ENCODE measurements around the gene CYTH4. TPM values are rescaled to one million over a fixed set of nuclear protein-coding genes. Genes with fewer than 3 reads are reported as not detected.

CYTH4 gene
- total RNA-seq, 2 experiments from 2014 or later, result 106 to 110 TPM

DNA sequence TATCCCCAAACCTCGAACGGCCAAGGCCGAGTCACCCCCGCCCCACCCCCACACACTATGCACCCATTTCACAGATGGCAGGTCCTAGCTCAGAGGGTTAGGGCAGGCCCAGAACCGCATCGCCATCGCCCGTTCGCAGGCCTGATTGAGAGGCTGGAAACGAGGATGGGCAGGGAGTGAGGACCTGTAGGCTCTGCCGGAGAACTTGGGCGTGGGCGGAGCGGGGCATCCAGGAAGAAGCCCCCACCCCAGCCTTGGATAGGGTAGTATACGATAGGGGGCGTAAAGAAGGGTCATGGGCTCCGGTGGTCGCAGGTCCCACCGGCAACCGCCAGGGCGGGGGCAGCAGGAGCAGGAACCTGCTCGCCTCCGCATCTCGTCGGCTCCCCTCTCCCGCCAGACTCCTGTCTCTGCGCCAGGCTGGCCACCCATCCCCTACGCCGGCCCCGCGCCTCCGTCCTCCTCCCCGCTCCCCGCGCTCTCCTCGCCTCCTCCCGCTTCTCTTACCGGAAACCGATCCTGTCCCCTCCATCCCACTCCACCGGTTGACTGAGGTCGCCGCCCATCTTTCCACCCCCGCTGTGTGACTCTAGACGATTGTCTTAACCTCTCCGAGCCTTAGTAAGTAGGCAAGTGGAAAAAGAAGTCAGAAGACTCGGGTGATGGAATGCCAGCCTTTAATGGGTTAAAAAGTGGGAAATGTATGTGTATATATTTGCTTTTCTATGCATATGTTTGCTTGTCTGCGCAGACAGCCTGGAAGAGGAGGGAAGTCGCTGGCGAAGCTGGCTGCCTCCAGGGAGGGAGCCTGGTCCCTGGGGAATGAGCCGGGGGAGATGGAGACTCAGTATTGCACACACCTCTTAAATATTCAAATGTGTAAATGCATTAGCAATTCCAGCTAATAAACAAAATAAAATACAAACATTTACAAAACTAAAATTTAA, 52.8 kb downstream of the CYTH4 start:
- no peaks in the 10 kb centered on the region for H3K36me3 Mint-ChIP-seq (ENCODE audit: low read depth)
- no peak overlapping the region for H3K27ac Mint-ChIP-seq
- ChIA-PET CTCF (interaction anchor here (0.9 kb wide), 1 partner anchor 19 kb away, joined by 4 read pairs; no protein-coding TSS in a partner anchor), POLR2A (no interaction called here)
- H3K27me3 Mint-ChIP-seq, result peaks cover 45% of the 10 kb centered on the region
- H3K4me1 Mint-ChIP-seq, result peaks cover 3% of the 10 kb centered on the region
- no peaks in the 10 kb centered on the region for H3K9me3 Mint-ChIP-seq
- no peak for DNase-seq
- H3K4me3 Mint-ChIP-seq, result no peak overlapping the region

DNA sequence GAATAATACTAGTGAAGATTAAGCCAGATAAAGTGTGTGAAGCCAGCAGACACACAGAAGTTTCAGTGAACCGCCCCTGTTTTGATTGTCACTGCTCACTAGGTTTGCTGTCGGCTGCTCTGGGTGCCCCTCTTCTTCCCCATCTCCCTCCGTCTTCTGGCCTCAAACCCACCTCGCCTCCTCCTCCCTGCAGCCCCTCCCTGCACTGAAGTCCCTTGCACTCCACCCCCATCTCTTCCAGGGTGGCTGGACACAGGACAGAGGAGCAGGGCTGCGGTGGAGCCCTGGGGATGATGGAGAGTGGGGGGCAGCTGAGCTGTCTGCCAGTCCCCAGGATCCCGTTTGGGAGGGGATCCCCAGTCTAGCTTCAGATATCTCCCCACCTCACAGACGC, 53.5 kb downstream of the CYTH4 start:
- H3K4me3 Mint-ChIP-seq, result no peak overlapping the region
- peaks cover 45% of the 10 kb centered on the region for H3K27me3 Mint-ChIP-seq
- ChIA-PET CTCF (interaction anchor here (0.7 kb wide), 1 partner anchor 107 kb away, joined by 3 read pairs; no protein-coding TSS in a partner anchor), POLR2A (no interaction called here)
- H3K4me1 Mint-ChIP-seq, result peaks cover 3% of the 10 kb centered on the region
- no peaks in the 10 kb centered on the region for H3K36me3 Mint-ChIP-seq (ENCODE audit: low read depth)
- H3K27ac Mint-ChIP-seq, result no peak overlapping the region
- DNase-seq, result no peak
- no peaks in the 10 kb centered on the region for H3K9me3 Mint-ChIP-seq

- H3K36me3 Mint-ChIP-seq (ENCODE audit: low read depth), result no peaks in the 10 kb centered on the region
- ChIA-PET CTCF (interaction anchor here (0.7 to 1.4 kb wide), 2 partner anchors 20 to 106 kb away, joined by 3 read pairs; no protein-coding TSS in a partner anchor), POLR2A (no interaction called here)
- no peaks in the 10 kb centered on the region for H3K9me3 Mint-ChIP-seq
- H3K27ac Mint-ChIP-seq, result no peak overlapping the region
- H3K4me3 Mint-ChIP-seq, result no peak overlapping the region
- H3K27me3 Mint-ChIP-seq, result peaks cover 45% of the 10 kb centered on the region
- DNase-seq, result no peak
- peaks cover 3% of the 10 kb centered on the region for H3K4me1 Mint-ChIP-seq
Measured at GRCh38 chr22:37336579-37336978, 54.3 kb downstream of the CYTH4 start.

DNA sequence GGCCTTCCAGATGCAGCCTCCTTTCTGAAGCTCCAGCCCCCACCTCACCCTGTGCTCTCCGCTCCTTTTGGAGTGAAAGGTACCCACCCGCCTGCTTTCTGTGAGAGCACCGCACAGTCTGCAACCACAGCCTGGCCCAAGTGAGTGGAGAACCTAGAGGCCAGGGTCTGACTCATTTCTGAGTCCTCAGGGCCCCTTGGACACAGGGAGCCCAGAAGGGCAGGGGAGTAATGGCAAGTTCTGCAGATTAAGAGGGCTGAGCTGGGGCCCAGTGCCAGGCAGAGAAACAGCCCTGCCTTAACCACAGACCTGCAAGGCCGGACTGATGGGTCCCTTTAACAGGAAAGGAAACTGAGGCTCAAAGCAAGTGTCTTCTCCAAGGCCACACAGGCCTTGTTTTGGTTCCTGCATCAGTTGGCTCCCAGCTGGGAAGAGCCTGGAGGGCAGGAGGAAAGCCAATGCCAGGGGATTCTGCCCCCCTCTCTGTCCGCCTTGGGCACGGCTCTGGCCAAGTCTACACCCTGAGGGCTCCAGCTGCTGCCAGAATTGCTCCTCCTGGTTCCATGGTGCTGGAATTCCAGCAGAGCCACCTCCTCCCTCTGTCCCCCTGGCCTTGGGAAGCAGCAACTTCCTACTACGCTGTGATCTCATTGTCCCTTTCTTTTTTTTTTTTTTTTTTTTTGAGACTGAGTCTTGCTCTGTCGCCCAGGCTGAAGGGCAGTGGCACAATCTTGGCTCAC, 55.1 kb downstream of the CYTH4 start:
- Mint-ChIP-seq H3K9me3 (no peaks in the 10 kb centered on the region), H3K4me1 (peaks cover 3% of the 10 kb centered on the region), H3K27me3 (peaks cover 41% of the 10 kb centered on the region), H3K36me3 (ENCODE audit: low read depth) (no peaks in the 10 kb centered on the region), H3K4me3 (no peak overlapping the region), H3K27ac (peak overlapping the region; percentile 19)
- ChIA-PET CTCF (interaction anchor here (1.4 kb wide), 1 partner anchor 21 kb away, joined by 3 read pairs; no protein-coding TSS in a partner anchor), POLR2A (no interaction called here)
- no peak for DNase-seq

GRCh38 chr22:37338539-37339246, 56.4 kb downstream of the CYTH4 start:
- ChIA-PET POLR2A (no interaction called here), CTCF (no interaction called here)
- Mint-ChIP-seq H3K4me1 (peaks cover 3% of the 10 kb centered on the region), H3K9me3 (no peaks in the 10 kb centered on the region), H3K27ac (no peak overlapping the region), H3K27me3 (peaks cover 32% of the 10 kb centered on the region), H3K4me3 (no peak overlapping the region), H3K36me3 (ENCODE audit: low read depth) (no peaks in the 10 kb centered on the region)
- no peak for DNase-seq

DNA sequence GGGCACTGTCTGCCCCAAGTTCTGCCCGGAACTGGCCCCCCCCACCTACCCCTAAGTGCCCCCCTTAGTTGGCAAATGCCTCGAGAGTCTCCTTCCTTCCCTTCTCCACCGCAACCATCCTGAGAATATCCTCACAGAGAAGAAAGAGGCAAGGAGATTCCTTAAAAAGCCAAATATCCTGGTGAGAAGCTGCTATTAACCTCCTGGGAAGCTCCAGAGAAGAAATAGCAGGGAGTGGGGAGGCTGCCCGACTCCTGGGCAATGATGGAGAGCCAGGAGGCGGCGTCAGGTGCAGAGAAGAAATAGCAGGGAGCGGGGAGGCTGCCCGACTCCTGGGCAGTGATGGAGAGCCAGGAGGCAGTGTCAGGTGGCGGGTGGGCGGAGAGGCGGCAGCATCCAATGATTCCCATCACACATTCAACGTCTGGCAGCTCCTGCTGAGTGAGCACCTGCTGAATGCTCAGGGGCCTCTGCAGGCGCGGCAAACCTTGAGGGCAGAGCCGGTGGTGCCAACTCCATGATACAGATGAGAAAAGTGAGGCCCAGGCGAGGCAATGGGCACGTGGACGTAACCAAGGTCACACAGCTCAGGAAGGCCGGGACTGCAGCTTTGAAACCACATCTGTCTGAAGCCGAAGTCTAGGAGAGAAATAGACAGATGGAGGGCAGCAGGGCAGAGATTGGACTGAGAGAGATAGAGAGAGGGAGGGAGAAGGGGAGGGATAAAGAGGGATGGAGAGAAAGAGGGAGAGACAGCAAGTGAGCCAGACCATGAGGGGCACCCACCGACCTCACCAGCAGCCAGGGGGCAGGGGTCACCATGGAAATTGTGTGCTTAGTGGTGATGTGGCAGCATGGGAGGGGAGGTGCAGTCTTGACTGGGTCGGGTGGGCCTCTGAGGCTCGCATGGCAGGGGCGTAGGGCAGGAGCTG, 58.3 kb downstream of the CYTH4 start:
- H3K4me3 Mint-ChIP-seq, result no peak overlapping the region
- H3K27me3 Mint-ChIP-seq, result peaks cover 16% of the 10 kb centered on the region
- H3K36me3 Mint-ChIP-seq (ENCODE audit: low read depth), result no peaks in the 10 kb centered on the region
- H3K9me3 Mint-ChIP-seq, result no peaks in the 10 kb centered on the region
- no peak overlapping the region for H3K27ac Mint-ChIP-seq
- POLR2A ChIA-PET, result no interaction called here
- H3K4me1 Mint-ChIP-seq, result no peaks in the 10 kb centered on the region
- no peak for DNase-seq
- CTCF ChIA-PET, result interaction anchor here (0.7 kb wide), 2 partner anchors 48 to 132 kb away, joined by 4 to 5 read pairs; no protein-coding TSS in a partner anchor

DNA sequence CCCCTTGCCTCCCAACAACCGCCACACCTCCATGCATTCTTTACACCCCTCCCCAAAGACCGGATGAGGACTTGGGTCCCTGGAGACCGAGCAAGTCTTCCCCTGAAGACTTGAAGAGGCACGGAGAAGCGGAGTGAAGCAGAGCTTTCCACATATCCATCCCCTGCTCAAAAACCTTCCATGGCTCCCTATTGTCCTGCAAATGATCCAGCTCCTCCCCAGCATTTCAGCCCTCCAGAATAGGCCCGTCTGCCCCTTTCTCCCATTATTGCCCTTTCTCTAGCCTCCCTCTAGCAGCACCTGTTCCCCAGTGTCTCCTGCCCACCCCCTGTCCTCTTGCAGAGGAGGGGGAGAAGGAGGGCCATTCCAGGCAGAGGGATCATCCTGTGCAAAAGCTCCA, 59.8 kb downstream of the CYTH4 start:
- no peak for DNase-seq
- H3K36me3 Mint-ChIP-seq (ENCODE audit: low read depth), result no peaks in the 10 kb centered on the region
- ChIA-PET CTCF (no interaction called here), POLR2A (no interaction called here)
- no peak overlapping the region for H3K4me3 Mint-ChIP-seq
- H3K4me1 Mint-ChIP-seq, result no peaks in the 10 kb centered on the region
- H3K27ac Mint-ChIP-seq, result no peak overlapping the region
- no peaks in the 10 kb centered on the region for H3K9me3 Mint-ChIP-seq
- H3K27me3 Mint-ChIP-seq, result peaks cover 4% of the 10 kb centered on the region

DNA sequence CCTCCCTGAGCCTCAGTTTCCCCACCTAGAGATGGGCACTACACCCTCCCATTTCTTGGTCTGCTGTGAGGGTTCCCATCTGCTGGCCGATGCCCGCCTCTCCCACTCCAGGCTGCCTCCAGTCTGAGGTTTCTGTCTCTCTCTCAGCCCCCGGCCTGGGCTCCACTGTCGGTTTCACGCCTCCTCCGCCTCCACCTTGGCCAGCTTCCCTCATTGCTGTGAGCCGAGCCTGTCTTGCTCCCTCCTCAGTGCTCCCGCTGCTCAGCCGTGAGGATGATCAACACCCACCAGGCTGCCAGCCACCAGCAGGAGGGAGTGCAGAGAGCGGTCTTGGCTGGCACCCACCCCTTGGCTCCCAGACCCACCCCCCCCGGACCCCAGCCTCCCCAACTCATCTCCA, 61.0 kb downstream of the CYTH4 start:
- POLR2A ChIA-PET, result no interaction called here
- no peaks in the 10 kb centered on the region for H3K9me3 Mint-ChIP-seq
- no peak overlapping the region for H3K27ac Mint-ChIP-seq
- H3K4me3 Mint-ChIP-seq, result no peak overlapping the region
- no peak for DNase-seq
- no peaks in the 10 kb centered on the region for H3K4me1 Mint-ChIP-seq
- CTCF ChIA-PET, result no interaction called here
- H3K27me3 Mint-ChIP-seq, result no peaks in the 10 kb centered on the region
- no peaks in the 10 kb centered on the region for H3K36me3 Mint-ChIP-seq (ENCODE audit: low read depth)

- Mint-ChIP-seq H3K27ac (no peak overlapping the region), H3K27me3 (no peaks in the 10 kb centered on the region), H3K36me3 (ENCODE audit: low read depth) (no peaks in the 10 kb centered on the region), H3K4me3 (no peak overlapping the region), H3K9me3 (no peaks in the 10 kb centered on the region), H3K4me1 (no peaks in the 10 kb centered on the region)
- no peak for DNase-seq
- POLR2A ChIA-PET, result no interaction called here
- CTCF ChIA-PET, result no interaction called here
Measured at GRCh38 chr22:37343863-37344734, 61.8 kb downstream of the CYTH4 start.

DNA sequence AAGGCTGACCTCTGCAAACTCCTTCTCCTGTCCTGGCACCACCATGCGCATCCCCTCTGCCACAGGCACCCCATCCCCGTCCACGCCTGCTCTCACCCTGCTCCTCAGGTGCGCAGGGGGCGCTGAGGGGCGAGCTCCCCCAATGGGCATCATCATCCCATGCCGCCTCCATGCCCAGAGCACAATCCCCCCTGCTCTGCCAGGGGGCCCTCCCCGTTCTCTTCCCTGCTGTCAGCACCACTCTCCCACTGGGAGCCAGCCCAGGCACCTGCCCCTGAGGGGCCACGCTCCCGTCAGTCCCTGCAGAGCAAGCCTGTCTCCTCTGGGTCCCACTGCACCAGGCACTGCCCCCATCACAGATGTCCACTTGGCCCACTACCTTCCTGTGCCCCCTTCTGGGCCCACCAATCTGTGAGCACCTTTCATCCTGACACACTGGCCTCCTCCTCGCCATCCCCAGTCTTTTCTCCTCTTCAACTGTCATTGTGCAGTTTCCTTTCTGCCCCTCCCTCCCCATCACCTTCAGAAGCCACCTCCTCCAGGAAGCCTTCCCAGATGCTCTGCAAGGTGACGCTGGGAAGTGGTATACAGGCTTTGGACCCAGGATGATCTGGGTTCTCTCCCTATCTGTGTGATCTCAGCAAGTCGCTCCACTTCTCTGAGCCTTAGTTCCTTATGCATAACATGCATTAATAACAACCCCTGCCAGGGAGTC, 62.6 kb downstream of the CYTH4 start:
- no peak for DNase-seq
- POLR2A ChIA-PET, result no interaction called here
- H3K27ac Mint-ChIP-seq, result no peak overlapping the region
- H3K4me1 Mint-ChIP-seq, result no peaks in the 10 kb centered on the region
- no peak overlapping the region for H3K4me3 Mint-ChIP-seq
- CTCF ChIA-PET, result no interaction called here
- H3K27me3 Mint-ChIP-seq, result no peaks in the 10 kb centered on the region
- H3K36me3 Mint-ChIP-seq (ENCODE audit: low read depth), result no peaks in the 10 kb centered on the region
- H3K9me3 Mint-ChIP-seq, result no peaks in the 10 kb centered on the region

- no peaks in the 10 kb centered on the region for H3K9me3 Mint-ChIP-seq
- H3K4me3 Mint-ChIP-seq, result no peak overlapping the region
- no peaks in the 10 kb centered on the region for H3K27me3 Mint-ChIP-seq
- ChIA-PET POLR2A (no interaction called here), CTCF (no interaction called here)
- no peak for DNase-seq
- no peaks in the 10 kb centered on the region for H3K36me3 Mint-ChIP-seq (ENCODE audit: low read depth)
- H3K4me1 Mint-ChIP-seq, result no peaks in the 10 kb centered on the region
- H3K27ac Mint-ChIP-seq, result no peak overlapping the region
Measured at GRCh38 chr22:37345863-37346504, 63.7 kb downstream of the CYTH4 start.
